Stimulated activated CD4-positive, alpha-beta T cell treated with anti-CD3 and anti-CD28 coated beads, Interleukin-15, amount 100 ng/mL, for 48 hours (primary cell): ENCODE results near the gene GIT1.

Experiments
- DNase-seq, 2 donors: peaks; one replicate each; pipeline ENCODE4 v3.0.0-alpha.2; 2020; ENCODE audit warnings: low read depth in 2 of 2

The GIT1 gene

GRCh38 chr17:29526322-29526721, 63.1 kb downstream of the GIT1 start:
- no peak for DNase-seq

GRCh38 chr17:29524692-29525091, 64.8 kb downstream of the GIT1 start:
- DNase-seq = no peak
